ENCODE data around the gene LMO7. TPM values are rescaled to one million over a fixed set of nuclear protein-coding genes. Genes with fewer than 3 reads are reported as not detected.

Gene LMO7
- total RNA-seq (100 to 1,000 TPM; 293 to 679 TPM), polyA plus RNA-seq (100 to 1,000 TPM in 1 of 2 donors, 10 to 100 TPM in 1; 75.9 to 135 TPM)
- long read RNA-seq, donor 1, transcript LMO7-227 (1 exons, 2,039 nt), result major isoform, 14 of 25 reads
- long read RNA-seq, donor 1, partial matches to known transcripts, result 6 of 25 reads
- long read RNA-seq, donor 1, other reads (novel, unspliced or antisense), result 0 of 25 reads
- long read RNA-seq, donor 2, transcript LMO7-227 (1 exons, 2,039 nt), result major isoform, 10 of 17 reads
- long read RNA-seq, donor 2, partial matches to known transcripts, result 0 of 17 reads
- long read RNA-seq, donor 2, other reads (novel, unspliced or antisense), result 0 of 17 reads
- long read RNA-seq, donor 3, transcript LMO7-227 (1 exons, 2,039 nt), result major isoform, 10 of 55 reads
- long read RNA-seq, donor 3, partial matches to known transcripts, result 40 of 55 reads
- long read RNA-seq, donor 3, other reads (novel, unspliced or antisense), result 0 of 55 reads
- long read RNA-seq, donor 4, transcript LMO7-227 (1 exons, 2,039 nt), result major isoform, 6 of 8 reads
- long read RNA-seq, donor 4, partial matches to known transcripts, result 0 of 8 reads
- long read RNA-seq, donor 4, other reads (novel, unspliced or antisense), result 0 of 8 reads
- long read RNA-seq, donor 5, transcript LMO7-222 (2 exons, 599 nt), result minor isoform, 6 of 62 reads
- long read RNA-seq, donor 5, transcript LMO7-227 (1 exons, 2,039 nt), result major isoform, 28 of 62 reads
- long read RNA-seq, donor 5, partial matches to known transcripts, result 20 of 62 reads
- long read RNA-seq, donor 5, other reads (novel, unspliced or antisense), result 0 of 62 reads

DNA sequence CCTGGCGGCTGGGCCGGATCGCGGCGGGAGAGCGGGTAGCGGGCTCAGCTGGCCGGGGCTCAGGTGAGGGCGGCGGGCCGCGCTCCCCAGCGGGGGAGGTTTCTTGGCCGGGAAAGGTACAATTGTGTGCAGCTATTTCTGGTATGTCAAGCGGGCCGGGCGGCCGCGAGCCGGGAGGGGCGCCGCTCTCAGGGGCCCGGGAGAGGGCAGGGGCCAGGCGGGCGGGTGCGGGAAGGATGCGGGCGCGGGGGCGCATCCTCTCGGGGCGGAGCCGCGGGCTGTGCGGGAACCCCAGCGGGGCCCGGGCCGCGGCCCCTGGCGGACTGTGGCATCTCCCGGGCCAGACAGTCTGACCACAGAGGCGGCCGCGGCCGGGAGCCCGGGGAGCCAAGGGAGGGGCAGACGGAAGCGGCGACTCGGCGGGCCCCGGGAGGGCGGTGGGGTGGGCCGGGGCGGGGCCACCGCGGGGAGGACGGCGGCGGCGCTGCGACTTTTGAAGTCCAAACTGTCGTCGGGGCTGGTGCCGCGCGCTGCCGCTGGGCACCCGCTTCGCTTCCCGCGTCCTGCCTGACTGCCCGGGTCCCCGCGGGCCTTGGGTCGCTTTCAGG lies at the start of gene LMO7:
Gene LMO7 (plus strand): TSS at position 503 of the 608 bp plus-strand sequence. CDS start 328 bp downstream, outside the sequence.
- TF ChIP-seq, protein P1, sequence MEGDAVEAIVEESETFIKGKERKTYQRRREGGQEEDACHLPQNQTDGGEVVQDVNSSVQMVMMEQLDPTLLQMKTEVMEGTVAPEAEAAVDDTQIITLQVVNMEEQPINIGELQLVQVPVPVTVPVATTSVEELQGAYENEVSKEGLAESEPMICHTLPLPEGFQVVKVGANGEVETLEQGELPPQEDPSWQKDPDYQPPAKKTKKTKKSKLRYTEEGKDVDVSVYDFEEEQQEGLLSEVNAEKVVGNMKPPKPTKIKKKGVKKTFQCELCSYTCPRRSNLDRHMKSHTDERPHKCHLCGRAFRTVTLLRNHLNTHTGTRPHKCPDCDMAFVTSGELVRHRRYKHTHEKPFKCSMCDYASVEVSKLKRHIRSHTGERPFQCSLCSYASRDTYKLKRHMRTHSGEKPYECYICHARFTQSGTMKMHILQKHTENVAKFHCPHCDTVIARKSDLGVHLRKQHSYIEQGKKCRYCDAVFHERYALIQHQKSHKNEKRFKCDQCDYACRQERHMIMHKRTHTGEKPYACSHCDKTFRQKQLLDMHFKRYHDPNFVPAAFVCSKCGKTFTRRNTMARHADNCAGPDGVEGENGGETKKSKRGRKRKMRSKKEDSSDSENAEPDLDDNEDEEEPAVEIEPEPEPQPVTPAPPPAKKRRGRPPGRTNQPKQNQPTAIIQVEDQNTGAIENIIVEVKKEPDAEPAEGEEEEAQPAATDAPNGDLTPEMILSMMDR (IDR thresholded peaks at IDR 0.05; ENCODE audit: control extremely low read depth, extremely low read depth), result no peak
- Histone ChIP-seq H3K9ac (ENCODE audit: insufficient read depth in 1 of 2, low read length in 2 of 2) (peak within 1 kb of the TSS; percentile 46 to 67), H3K27me3 (ENCODE audit: control insufficient read depth in 3 of 3, insufficient read depth in 3 of 3, low read length in 2 of 3) (peaks cover 0 to 7% (median 5%) of the 10 kb centered on the region in 3 donors), H3K36me3 (ENCODE audit: control insufficient read depth in 4 of 4, insufficient read depth in 4 of 4, low read length in 4 of 4) (no peaks in the 10 kb centered on the region), H3K4me1 (ENCODE audit: control insufficient read depth in 5 of 5, insufficient read depth in 5 of 5, low read length in 5 of 5) (peaks cover 0 to 7% (median 6%) of the 10 kb centered on the region in 5 donors), H3K4me3 (peak within 1 kb of the TSS; percentile 62), H3K9me3 (ENCODE audit: control insufficient read depth in 4 of 4, insufficient read depth in 3 of 4, low read length in 3 of 4) (peaks cover 0 to 2% (median 0%) of the 10 kb centered on the region in 4 donors), H3K27ac (ENCODE audit: low read depth in 1 of 2, low read length in 1 of 2) (peak within 1 kb of the TSS in 1 of 2 donors; percentile 65)
- WGBS, 2 donors, result 0 to 1% methylated on average over 46 to 76 of the region's 76 CpGs
- peak; percentile 55 to 72 (median 64) for DNase-seq
- ATAC-seq (ENCODE audit: insufficient read depth, low FRiP score), result peak; percentile 79

DNA sequence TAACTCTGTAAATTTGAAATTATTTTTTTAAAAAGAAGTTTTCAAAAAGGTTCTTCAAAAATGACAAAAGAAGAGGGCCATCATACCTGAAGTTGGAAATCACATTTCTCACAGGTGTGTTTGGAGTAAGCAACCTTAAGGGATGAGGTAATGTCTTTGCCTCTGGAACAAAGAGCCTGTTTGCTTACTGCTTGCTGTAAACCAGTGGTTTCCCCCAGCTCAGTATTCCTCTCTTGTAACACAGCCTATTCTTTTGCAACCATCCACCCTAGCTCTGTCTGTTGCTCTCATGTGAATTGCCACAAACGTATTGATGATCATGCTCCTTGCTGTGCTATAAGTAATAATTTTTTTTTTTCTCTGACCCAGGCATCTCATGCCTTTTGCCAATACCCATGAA lies 48.5 kb upstream of the LMO7 start:
- Histone ChIP-seq H3K9ac (ENCODE audit: insufficient read depth in 1 of 2, low read length in 2 of 2) (no peak overlapping the region), H3K4me3 (no peak overlapping the region), H3K27ac (ENCODE audit: low read depth in 1 of 2, low read length in 1 of 2) (no peak overlapping the region), H3K4me1 (ENCODE audit: control insufficient read depth in 5 of 5, insufficient read depth in 5 of 5, low read length in 5 of 5) (no peaks in the 10 kb centered on the region), H3K36me3 (ENCODE audit: control insufficient read depth in 4 of 4, insufficient read depth in 4 of 4, low read length in 4 of 4) (peaks cover 0 to 6% (median 2%) of the 10 kb centered on the region in 4 donors), H3K9me3 (ENCODE audit: control insufficient read depth in 4 of 4, insufficient read depth in 3 of 4, low read length in 3 of 4) (peaks cover 0 to 8% (median 0%) of the 10 kb centered on the region in 4 donors), H3K27me3 (ENCODE audit: control insufficient read depth in 3 of 3, insufficient read depth in 3 of 3, low read length in 2 of 3) (no peaks in the 10 kb centered on the region)
- 45 to 69% methylated on average over 1 of the region's 1 CpG for WGBS, 2 donors
- ATAC-seq (ENCODE audit: insufficient read depth, low FRiP score) (no peak), DNase-seq (peak in 1 of 3 donors; percentile 5)
- TF ChIP-seq, protein P1 (IDR thresholded peaks at IDR 0.05; ENCODE audit: control extremely low read depth, extremely low read depth), result no peak

DNA sequence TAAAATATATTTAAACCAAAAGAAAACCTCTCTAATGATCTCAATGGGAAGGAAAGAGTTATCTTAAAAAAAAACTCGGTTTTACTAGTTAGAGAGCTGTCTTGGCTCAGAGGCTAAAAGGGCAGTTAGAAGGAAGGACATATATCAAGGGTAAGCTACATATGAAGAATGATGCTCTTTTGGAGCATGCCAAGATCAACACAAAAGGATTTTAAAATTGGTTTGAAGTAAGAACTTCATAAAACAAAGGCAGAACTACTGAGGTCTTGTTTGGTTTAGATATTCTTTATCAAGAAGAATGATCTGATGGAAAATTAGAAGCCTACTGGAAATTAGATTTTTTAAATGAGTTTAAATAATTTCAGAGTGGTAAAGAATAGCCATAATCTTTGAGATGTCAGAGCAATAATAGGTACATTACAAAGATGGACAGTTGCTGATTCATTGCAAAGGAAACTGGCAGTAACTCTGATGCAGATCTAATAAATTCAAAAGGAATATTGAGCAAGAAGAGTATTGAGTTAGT lies 39.4 kb upstream of the LMO7 start:
- WGBS, 2 donors, result 60 to 77% methylated on average over 1 of the region's 1 CpG
- Histone ChIP-seq H3K9me3 (ENCODE audit: control insufficient read depth in 4 of 4, insufficient read depth in 3 of 4, low read length in 3 of 4) (no peaks in the 10 kb centered on the region), H3K4me1 (ENCODE audit: control insufficient read depth in 5 of 5, insufficient read depth in 5 of 5, low read length in 5 of 5) (no peaks in the 10 kb centered on the region), H3K9ac (ENCODE audit: insufficient read depth in 1 of 2, low read length in 2 of 2) (no peak overlapping the region), H3K27ac (ENCODE audit: low read depth in 1 of 2, low read length in 1 of 2) (no peak overlapping the region), H3K4me3 (no peak overlapping the region), H3K36me3 (ENCODE audit: control insufficient read depth in 4 of 4, insufficient read depth in 4 of 4, low read length in 4 of 4) (peaks cover 0 to 1% (median 0%) of the 10 kb centered on the region in 4 donors), H3K27me3 (ENCODE audit: control insufficient read depth in 3 of 3, insufficient read depth in 3 of 3, low read length in 2 of 3) (no peaks in the 10 kb centered on the region)
- no peak for DNase-seq
- ATAC-seq (ENCODE audit: insufficient read depth, low FRiP score), result no peak
- TF ChIP-seq, protein P1 (IDR thresholded peaks at IDR 0.05; ENCODE audit: control extremely low read depth, extremely low read depth), result no peak

Data from lung (tissue), 16 donors.